Smooth muscle cell (in vitro differentiated cells): ENCODE results near the gene FSD2. TPM values are rescaled to one million over a fixed set of nuclear protein-coding genes. Genes with fewer than 3 reads are reported as not detected.

Experiments used
- DNase-seq: peaks from one replicate; lab custom pipeline; 2025; ENCODE audit not compliant: unreplicated experiment; lab: John Stamatoyannopoulos, UW
- H2AFZ ChIP-seq: fragments of 200-600 bp; sonication (generic); 2 replicates; pipeline ENCODE4 v1.6.0; 2016; ENCODE audit warnings: antibody characterized with exemption, low read depth, mild to moderate bottlenecking
- H3F3A ChIP-seq: fragments of 200-600 bp; sonication (generic); 2 replicates; pipeline ENCODE4 v1.6.0; 2017; ENCODE audit warnings: antibody characterized with exemption, low read depth
- H3K27ac ChIP-seq: fragments of 200-600 bp; sonication (generic); 2 replicates; pipeline ENCODE4 v1.5.1; 2016; ENCODE audit warnings: low read depth, mild to moderate bottlenecking
- H3K27me3 ChIP-seq: fragments of 200-600 bp; sonication (generic); 2 replicates; pipeline ENCODE4 v1.6.1; 2016; ENCODE audit warnings: low read depth, mild to moderate bottlenecking
- H3K36me3 ChIP-seq: fragments of 200-600 bp; sonication (generic); 2 replicates; pipeline ENCODE4 v1.5.1; 2016; ENCODE audit warnings: low read depth
- H3K4me1 ChIP-seq: fragments of 200-600 bp; sonication (generic); 2 replicates; pipeline ENCODE4 v1.5.1; 2016; ENCODE audit warnings: low read depth
- H3K4me2 ChIP-seq: fragments of 200-600 bp; sonication (generic); 2 replicates; pipeline ENCODE4 v1.6.0; 2016; ENCODE audit warnings: mild to moderate bottlenecking
- H3K4me3 ChIP-seq: fragments of 200-600 bp; sonication (generic); 2 replicates; pipeline ENCODE4 v1.5.1; 2016; ENCODE audit warnings: mild to moderate bottlenecking
- H3K79me2 ChIP-seq: fragments of 200-600 bp; sonication (generic); 2 replicates; pipeline ENCODE4 v1.6.0; 2016; ENCODE audit warnings: low read depth, mild to moderate bottlenecking
- H3K9ac ChIP-seq: fragments of 200-600 bp; sonication (generic); 2 replicates; pipeline ENCODE4 v1.6.0; 2016; ENCODE audit warnings: low read depth
- H3K9me3 ChIP-seq: fragments of 200-600 bp; sonication (generic); replicated peaks from 2 replicates; pipeline ENCODE4 v1.5.1; 2016; ENCODE audit warnings: low read depth
- H4K20me1 ChIP-seq: fragments of 200-600 bp; sonication (generic); 2 replicates; pipeline ENCODE4 v1.6.0; 2016; ENCODE audit warnings: low read depth
- WGBS: methylation state at CpG from one replicate; pipeline ENCODE4 v1.1.7; 2016; ENCODE audit warnings: low lambda C conversion rate; 5-methylcytosine and 5-hydroxymethylcytosine counted together
- polyA plus RNA-seq: library from polyadenylated mRNA; unstranded; fragments of >200 nt; fragmentation: Nextera tagmentation; extraction: Ambion mirVana; gene quantifications from 2 replicates; pipeline ENCODE4 v1.2.1, GENCODE V29; 2016
- total RNA-seq: library from RNA; depleted of rRNA; stranded (reverse); fragments of >200 nt; gene quantifications from 2 replicates; pipeline ENCODE4 v1.2.3, GENCODE V29; 2014
- TF ChIP-seq, protein P1 (sequence below): fragments of 200-600 bp; sonication (generic); IDR thresholded peaks from 2 replicates; pipeline ENCODE4 v1.5.1; 2017; ENCODE audit warnings: borderline replicate concordance, mild to moderate bottlenecking, antibody characterized with exemption; ENCODE audit not compliant: insufficient read depth, poor library complexity, severe bottlenecking

FSD2 gene
- total and polyA plus RNA-seq, 2 experiments from 2014 or later, result not detected

DNA sequence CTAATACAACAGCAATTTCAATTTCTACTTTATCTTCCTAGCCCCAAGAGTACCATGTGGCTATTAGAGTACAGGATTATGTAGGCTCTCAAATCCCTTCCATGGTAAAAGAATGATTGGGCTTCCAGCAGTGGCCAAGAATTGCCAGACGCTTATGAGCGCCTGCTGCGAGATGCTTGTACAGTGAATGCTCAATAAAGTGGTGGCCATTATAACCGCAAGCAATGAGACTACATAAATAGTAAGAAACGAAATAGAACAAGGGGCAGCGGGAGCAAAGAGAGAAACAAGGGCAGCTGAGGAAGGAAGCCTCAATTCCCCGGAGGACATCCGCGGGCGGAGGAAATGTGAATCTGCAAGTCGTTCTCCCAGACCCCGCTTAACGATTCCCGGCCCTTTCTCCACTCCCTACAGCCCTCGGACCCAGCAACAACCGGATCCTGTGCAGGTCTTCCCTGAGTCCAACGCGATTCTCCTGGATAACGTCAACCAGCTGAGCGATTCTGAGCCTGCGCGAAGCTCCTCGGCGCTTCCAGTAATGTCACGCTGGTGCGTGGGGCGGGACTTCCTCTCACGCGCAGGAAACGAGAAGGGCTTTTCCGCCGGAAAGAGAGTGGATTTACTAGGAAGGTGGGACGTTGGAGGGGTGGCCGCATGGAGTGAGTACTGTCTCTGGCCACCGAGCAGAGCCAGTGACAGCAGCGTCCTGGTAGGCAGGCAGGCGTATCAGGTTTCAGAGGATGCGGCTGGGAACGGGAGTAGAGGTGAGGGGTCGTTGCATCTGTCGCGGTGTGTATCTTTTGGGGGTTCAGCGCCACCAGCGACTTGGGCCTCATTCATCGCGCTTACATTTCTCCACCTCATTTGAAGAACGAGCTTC lies 55.7 kb downstream of the FSD2 start:
- TF ChIP-seq, protein P1, sequence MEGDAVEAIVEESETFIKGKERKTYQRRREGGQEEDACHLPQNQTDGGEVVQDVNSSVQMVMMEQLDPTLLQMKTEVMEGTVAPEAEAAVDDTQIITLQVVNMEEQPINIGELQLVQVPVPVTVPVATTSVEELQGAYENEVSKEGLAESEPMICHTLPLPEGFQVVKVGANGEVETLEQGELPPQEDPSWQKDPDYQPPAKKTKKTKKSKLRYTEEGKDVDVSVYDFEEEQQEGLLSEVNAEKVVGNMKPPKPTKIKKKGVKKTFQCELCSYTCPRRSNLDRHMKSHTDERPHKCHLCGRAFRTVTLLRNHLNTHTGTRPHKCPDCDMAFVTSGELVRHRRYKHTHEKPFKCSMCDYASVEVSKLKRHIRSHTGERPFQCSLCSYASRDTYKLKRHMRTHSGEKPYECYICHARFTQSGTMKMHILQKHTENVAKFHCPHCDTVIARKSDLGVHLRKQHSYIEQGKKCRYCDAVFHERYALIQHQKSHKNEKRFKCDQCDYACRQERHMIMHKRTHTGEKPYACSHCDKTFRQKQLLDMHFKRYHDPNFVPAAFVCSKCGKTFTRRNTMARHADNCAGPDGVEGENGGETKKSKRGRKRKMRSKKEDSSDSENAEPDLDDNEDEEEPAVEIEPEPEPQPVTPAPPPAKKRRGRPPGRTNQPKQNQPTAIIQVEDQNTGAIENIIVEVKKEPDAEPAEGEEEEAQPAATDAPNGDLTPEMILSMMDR, result no peak
- peaks cover 40% of the 10 kb centered on the region for H3K79me2 ChIP-seq
- 1% methylated on average over 47 of the region's 47 CpGs for WGBS

DNA sequence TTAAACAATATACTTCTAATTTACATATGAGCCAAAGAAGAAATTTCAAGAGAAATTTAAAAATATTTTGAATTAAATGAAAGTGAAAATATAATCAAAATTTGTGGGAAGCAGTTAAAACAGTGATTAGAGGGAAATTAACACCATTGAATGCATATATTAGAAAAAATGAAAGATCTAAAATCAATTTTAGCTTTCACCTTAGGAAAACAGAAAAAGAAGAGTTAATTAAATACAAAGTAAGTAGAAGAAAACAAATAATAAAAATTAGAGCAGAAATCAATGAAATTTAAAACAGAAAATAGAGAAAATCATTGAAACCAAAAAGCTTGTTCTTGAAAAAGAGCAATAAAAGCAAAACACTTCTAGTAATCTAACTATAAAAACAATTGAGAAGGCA lies 57.6 kb downstream of the FSD2 start:
- Histone ChIP-seq H3K9me3 (no peaks in the 10 kb centered on the region), H3K9ac (no peak overlapping the region), H3K79me2 (peaks cover 28% of the 10 kb centered on the region), H3K4me1 (peaks cover 8% of the 10 kb centered on the region), H3K4me3 (no peak overlapping the region), H3K36me3 (no peaks in the 10 kb centered on the region), H3K27ac (no peak overlapping the region), H4K20me1 (peaks cover 5% of the 10 kb centered on the region), H3K27me3 (no peaks in the 10 kb centered on the region), H2AFZ (no peak overlapping the region), H3F3A (peaks cover 5% of the 10 kb centered on the region), H3K4me2 (no peak overlapping the region)
- TF ChIP-seq, protein P1, result no peak
- DNase-seq, result no peak

More for the DNA sequence above, 55.7 kb downstream of the FSD2 start:
- H3K27ac ChIP-seq, result peak overlapping the region; percentile 86
- H3K36me3 ChIP-seq, result peaks cover 7% of the 10 kb centered on the region
- H3K4me3 ChIP-seq, result peak overlapping the region; percentile 78
- peak; percentile 72 for DNase-seq
- peaks cover 12% of the 10 kb centered on the region for H4K20me1 ChIP-seq
- no peaks in the 10 kb centered on the region for H3K9me3 ChIP-seq
- peaks cover 8% of the 10 kb centered on the region for H3K4me1 ChIP-seq
- H3K27me3 ChIP-seq, result no peaks in the 10 kb centered on the region
- H3F3A ChIP-seq, result peaks cover 5% of the 10 kb centered on the region
- peak overlapping the region; percentile 94 for H3K4me2 ChIP-seq
- H2AFZ ChIP-seq, result peak overlapping the region; percentile 78
- H3K9ac ChIP-seq, result peak overlapping the region; percentile 86

DNA sequence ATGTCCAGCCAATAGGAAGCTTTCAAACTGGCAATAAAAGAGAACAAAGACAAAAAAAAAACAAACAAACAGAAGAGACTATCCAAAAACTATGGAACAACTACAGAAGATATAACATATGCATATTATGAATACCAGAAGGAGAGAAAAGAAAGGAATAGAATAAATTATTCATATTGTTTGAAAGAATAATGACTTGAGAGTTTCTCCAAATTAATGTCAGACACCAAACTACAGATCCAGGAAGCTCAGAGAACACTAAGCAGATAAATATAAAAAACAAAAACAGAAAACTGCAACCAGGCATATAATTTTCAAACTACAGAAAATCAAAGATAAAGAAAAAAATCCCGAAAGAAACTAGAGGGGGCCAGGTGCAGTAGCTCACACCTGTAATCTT lies 62.1 kb downstream of the FSD2 start:
- H4K20me1 ChIP-seq, result no peaks in the 10 kb centered on the region
- H3K4me2 ChIP-seq, result no peak overlapping the region
- no peaks in the 10 kb centered on the region for H3K27me3 ChIP-seq
- H3F3A ChIP-seq, result no peaks in the 10 kb centered on the region
- no peak overlapping the region for H3K9ac ChIP-seq
- no peak for DNase-seq
- TF ChIP-seq, protein P1, result no peak
- no peaks in the 10 kb centered on the region for H3K36me3 ChIP-seq
- no peaks in the 10 kb centered on the region for H3K4me1 ChIP-seq
- H3K4me3 ChIP-seq, result no peak overlapping the region
- H3K9me3 ChIP-seq, result no peaks in the 10 kb centered on the region
- no peaks in the 10 kb centered on the region for H3K79me2 ChIP-seq
- H2AFZ ChIP-seq, result no peak overlapping the region
- H3K27ac ChIP-seq, result no peak overlapping the region
- 93% methylated on average over 1 of the region's 1 CpG for WGBS
